OCI-LY1 (cell line): Measurements from ENCODE around the gene SH3RF3.

Source experiments
- H2AFZ ChIP-seq: fragments of 200-600 bp; sonication (generic), shearing (Covaris generic); 2 replicates; pipeline ENCODE4 v1.6.0; 2014; ENCODE audit warnings: antibody characterized with exemption, mild to moderate bottlenecking, low read length
- H3F3A ChIP-seq: fragments of 200-600 bp; sonication (generic), shearing (Covaris generic); 2 replicates; pipeline ENCODE4 v1.6.0; 2014; ENCODE audit warnings: mild to moderate bottlenecking, antibody characterized with exemption, low read length, moderate library complexity; ENCODE audit not compliant: insufficient read depth
- H3K27ac ChIP-seq: fragments of 200-600 bp; sonication (generic); 2 replicates; pipeline ENCODE4 v1.5.1; 2014; ENCODE audit warnings: low read length, mixed run types, mild to moderate bottlenecking, low read depth; ENCODE audit not compliant: poor library complexity, severe bottlenecking
- H3K27me3 ChIP-seq: fragments of 200-600 bp; sonication (generic); 2 replicates; pipeline ENCODE4 v1.6.0; 2014; ENCODE audit warnings: antibody characterized with exemption, mild to moderate bottlenecking, low read length, moderate library complexity; ENCODE audit not compliant: insufficient read depth
- H3K36me3 ChIP-seq: fragments of 200-600 bp; sonication (generic); 2 replicates; pipeline ENCODE4 v1.6.1; 2014; ENCODE audit warnings: mild to moderate bottlenecking, antibody characterized with exemption, low read length, moderate library complexity, mixed read lengths; ENCODE audit not compliant: insufficient read depth
- H3K4me1 ChIP-seq: fragments of 200-600 bp; sonication (generic); 2 replicates; pipeline ENCODE4 v1.5.1; 2014; ENCODE audit warnings: mild to moderate bottlenecking, low read length, moderate library complexity; ENCODE audit not compliant: insufficient read depth, severe bottlenecking
- H3K4me2 ChIP-seq: fragments of 200-600 bp; sonication (generic), shearing (Covaris generic); 2 replicates; pipeline ENCODE4 v1.6.1; 2014; ENCODE audit warnings: low read length
- H3K4me3 ChIP-seq: fragments of 200-600 bp; sonication (generic); 2 replicates; pipeline ENCODE4 v1.5.1; 2014; ENCODE audit warnings: low read length, low read depth, mild to moderate bottlenecking, mixed read lengths; ENCODE audit not compliant: poor library complexity, severe bottlenecking
- H3K79me2 ChIP-seq: fragments of 200-600 bp; shearing (Covaris generic); 2 replicates; pipeline ENCODE4 v1.6.1; 2016; ENCODE audit warnings: mixed run types, low read length, mixed read lengths; ENCODE audit not compliant: insufficient read depth
- H3K9ac ChIP-seq: fragments of 200-600 bp; sonication (generic), shearing (Covaris generic); 2 replicates; pipeline ENCODE4 v1.6.1; 2014; ENCODE audit warnings: mild to moderate bottlenecking, low read length, mixed read lengths
- H3K9me2 ChIP-seq: fragments of 200-600 bp; sonication (generic), shearing (Covaris generic); 2 replicates; pipeline ENCODE4 v1.6.1; 2014; ENCODE audit warnings: low read depth, mild to moderate bottlenecking, low read length, mixed read lengths
- H3K9me3 ChIP-seq: fragments of 200-600 bp; shearing (Covaris generic); 2 replicates; pipeline ENCODE4 v1.6.1; 2014; ENCODE audit warnings: low read length, mixed read lengths
- H4K20me1 ChIP-seq: fragments of 200-600 bp; sonication (generic), shearing (Covaris generic); 2 replicates; pipeline ENCODE4 v1.6.0; 2016; ENCODE audit warnings: mild to moderate bottlenecking, low read length; ENCODE audit not compliant: insufficient read depth
- CTCF ChIP-seq: fragments of 200-600 bp; sonication (generic), shearing (Covaris generic); IDR thresholded peaks from 2 replicates; pipeline ENCODE4 v1.5.1; 2017; ENCODE audit warnings: mild to moderate bottlenecking, antibody characterized with exemption, low read length, moderate library complexity, mixed read lengths
- EZH2 ChIP-seq: fragments of 200-600 bp; sonication (generic), shearing (Covaris generic); IDR thresholded peaks from 2 replicates; pipeline ENCODE4 v1.8.0; 2017; ENCODE audit warnings: borderline replicate concordance, mixed run types, mild to moderate bottlenecking, antibody characterized with exemption, low read length, moderate library complexity, mixed read lengths

The SH3RF3 gene

GRCh38 chr2:109084341-109084740, 44.7 kb upstream of the SH3RF3 start:
- no peak overlapping the region for H3K27ac ChIP-seq
- H3K4me2 ChIP-seq, result no peak overlapping the region
- H3K4me3 ChIP-seq, result no peak overlapping the region
- no peak overlapping the region for H3K9ac ChIP-seq
- no peaks in the 10 kb centered on the region for H3K36me3 ChIP-seq
- no peaks in the 10 kb centered on the region for H3F3A ChIP-seq
- TF ChIP-seq EZH2, result no peak
- H3K27me3 ChIP-seq, result no peaks in the 10 kb centered on the region
- H4K20me1 ChIP-seq, result no peaks in the 10 kb centered on the region
- H3K4me1 ChIP-seq, result no peaks in the 10 kb centered on the region
- H2AFZ ChIP-seq, result no peak overlapping the region
- H3K9me3 ChIP-seq, result no peaks in the 10 kb centered on the region
- no peaks in the 10 kb centered on the region for H3K9me2 ChIP-seq
- H3K79me2 ChIP-seq, result no peaks in the 10 kb centered on the region

GRCh38 chr2:109085912-109086742, 42.9 kb upstream of the SH3RF3 start:
- Histone ChIP-seq H2AFZ (no peak overlapping the region), H3K27me3 (no peaks in the 10 kb centered on the region), H3K79me2 (no peaks in the 10 kb centered on the region), H3K4me3 (no peak overlapping the region), H3F3A (no peaks in the 10 kb centered on the region), H3K27ac (no peak overlapping the region), H3K9me2 (no peaks in the 10 kb centered on the region), H3K36me3 (no peaks in the 10 kb centered on the region), H3K4me1 (no peaks in the 10 kb centered on the region), H3K9me3 (no peaks in the 10 kb centered on the region), H4K20me1 (no peaks in the 10 kb centered on the region), H3K9ac (no peak overlapping the region), H3K4me2 (no peak overlapping the region)
- no peak for TF ChIP-seq CTCF
- no peak for TF ChIP-seq EZH2

GRCh38 chr2:109086743-109087020, 42.3 kb upstream of the SH3RF3 start:
- Histone ChIP-seq H3K27ac (no peak overlapping the region), H3K4me1 (no peaks in the 10 kb centered on the region), H3K36me3 (no peaks in the 10 kb centered on the region), H3K9me2 (no peaks in the 10 kb centered on the region), H3F3A (no peaks in the 10 kb centered on the region), H3K4me2 (no peak overlapping the region), H3K4me3 (no peak overlapping the region), H3K27me3 (no peaks in the 10 kb centered on the region), H2AFZ (no peak overlapping the region), H3K9ac (no peak overlapping the region), H4K20me1 (no peaks in the 10 kb centered on the region), H3K79me2 (no peaks in the 10 kb centered on the region), H3K9me3 (no peaks in the 10 kb centered on the region)
- TF ChIP-seq EZH2, result no peak

- no peaks in the 10 kb centered on the region for H3K4me1 ChIP-seq
- H3K27ac ChIP-seq, result no peak overlapping the region
- no peaks in the 10 kb centered on the region for H3K27me3 ChIP-seq
- no peaks in the 10 kb centered on the region for H3K79me2 ChIP-seq
- H4K20me1 ChIP-seq, result no peaks in the 10 kb centered on the region
- H3K36me3 ChIP-seq, result no peaks in the 10 kb centered on the region
- no peak overlapping the region for H3K4me3 ChIP-seq
- no peaks in the 10 kb centered on the region for H3F3A ChIP-seq
- H3K9me3 ChIP-seq, result no peaks in the 10 kb centered on the region
- TF ChIP-seq CTCF (no peak), EZH2 (no peak)
- no peak overlapping the region for H3K9ac ChIP-seq
- no peaks in the 10 kb centered on the region for H3K9me2 ChIP-seq
- no peak overlapping the region for H2AFZ ChIP-seq
- H3K4me2 ChIP-seq, result no peak overlapping the region
Measured at GRCh38 chr2:109087055-109087663, 41.8 kb upstream of the SH3RF3 start.
